Testis (tissue), 5 donors: ENCODE measurements around the gene CHMP1A. TPM values are rescaled to one million over a fixed set of nuclear protein-coding genes. Genes with fewer than 3 reads are reported as not detected.

Experiments
- DNase-seq: peaks from one replicate; pipeline ENCODE4 v3.0.0-alpha.2; 2019
- H3K27ac ChIP-seq, 2 donors: fragments of 200-600 bp; sonication (generic); one replicate each; pipeline ENCODE4 v1.5.1; 2019
- H3K27me3 ChIP-seq: fragments of 200-600 bp; sonication (generic); one replicate; pipeline ENCODE4 v1.5.1; 2019
- H3K36me3 ChIP-seq: fragments of 200-600 bp; sonication (generic); one replicate; pipeline ENCODE4 v1.5.1; 2017; ENCODE audit warnings: low read depth; ENCODE audit errors: missing control alignments
- H3K4me1 ChIP-seq: fragments of 200-600 bp; sonication (generic); one replicate; pipeline ENCODE4 v1.5.1; 2019
- H3K4me3 ChIP-seq, 2 donors: fragments of 200-600 bp; sonication (generic); one replicate each; pipeline ENCODE4 v1.5.1; 2017 to 2019
- H3K9me3 ChIP-seq: fragments of 200-600 bp; sonication (generic); one replicate; pipeline ENCODE4 v1.5.1; 2017
- CTCF ChIP-seq, 3 experiments: fragments of 450-650 bp in 2 of 3; fragments of 200-600 bp in 1 of 3; sonication (generic) in 1 of 3; IDR thresholded peaks; one replicate each; pipeline ENCODE4 v1.5.1; 2016 to 2019; ENCODE audit warnings: antibody characterized with exemption in 3 of 3, mild to moderate bottlenecking in 2 of 3, moderate library complexity in 1 of 3
- POLR2A ChIP-seq: fragments of 450-650 bp; IDR thresholded peaks from one replicate; pipeline ENCODE4 v1.6.1; 2017; ENCODE audit warnings: antibody characterized with exemption, mild to moderate bottlenecking, moderate library complexity
- WGBS, 2 donors: methylation state at CpG; one replicate each; pipeline ENCODE4 v1.1.5; 2018; 5-methylcytosine and 5-hydroxymethylcytosine counted together
- intact Hi-C: fragments of 100-400 bp; cut with DNase I; formaldehyde crosslinking; loops from one replicate; pipeline ENCODE4 v1.15.1; 2023; ENCODE audit warnings: low total_unique reads
- long read RNA-seq, 2 donors: transcript quantifications; one replicate each; lab custom pipeline, GENCODE V29; 2026
- polyA plus RNA-seq: library from polyadenylated mRNA; stranded (reverse); fragments of 350-450 nt; fragmentation: Illumina TruSeq; extraction: RNeasy Lipid Tissue Mini Kit (QIAGEN cat#74804); gene quantifications from one replicate; pipeline ENCODE4 v1.2.3, GENCODE V29; 2014; ENCODE audit warnings: low read depth, low replicate concordance; ENCODE audit not compliant: insufficient read depth
- total RNA-seq, 2 donors: library from RNA; depleted of rRNA; stranded (reverse); fragments of >200 nt; gene quantifications; one replicate each; pipeline ENCODE4 v1.2.3, GENCODE V29; 2016

Gene CHMP1A
- total RNA-seq (100 to 1,000 TPM; 106 to 123 TPM), polyA plus RNA-seq (90.0 TPM)
- long read RNA-seq, donor 1, partial matches to known transcripts = 28 of 33 reads
- long read RNA-seq, donor 1, other reads (novel, unspliced or antisense) = 0 of 33 reads
- long read RNA-seq, donor 2, partial matches to known transcripts = 0 of 18 reads
- long read RNA-seq, donor 2, other reads (novel, unspliced or antisense) = 16 of 18 reads

DNA sequence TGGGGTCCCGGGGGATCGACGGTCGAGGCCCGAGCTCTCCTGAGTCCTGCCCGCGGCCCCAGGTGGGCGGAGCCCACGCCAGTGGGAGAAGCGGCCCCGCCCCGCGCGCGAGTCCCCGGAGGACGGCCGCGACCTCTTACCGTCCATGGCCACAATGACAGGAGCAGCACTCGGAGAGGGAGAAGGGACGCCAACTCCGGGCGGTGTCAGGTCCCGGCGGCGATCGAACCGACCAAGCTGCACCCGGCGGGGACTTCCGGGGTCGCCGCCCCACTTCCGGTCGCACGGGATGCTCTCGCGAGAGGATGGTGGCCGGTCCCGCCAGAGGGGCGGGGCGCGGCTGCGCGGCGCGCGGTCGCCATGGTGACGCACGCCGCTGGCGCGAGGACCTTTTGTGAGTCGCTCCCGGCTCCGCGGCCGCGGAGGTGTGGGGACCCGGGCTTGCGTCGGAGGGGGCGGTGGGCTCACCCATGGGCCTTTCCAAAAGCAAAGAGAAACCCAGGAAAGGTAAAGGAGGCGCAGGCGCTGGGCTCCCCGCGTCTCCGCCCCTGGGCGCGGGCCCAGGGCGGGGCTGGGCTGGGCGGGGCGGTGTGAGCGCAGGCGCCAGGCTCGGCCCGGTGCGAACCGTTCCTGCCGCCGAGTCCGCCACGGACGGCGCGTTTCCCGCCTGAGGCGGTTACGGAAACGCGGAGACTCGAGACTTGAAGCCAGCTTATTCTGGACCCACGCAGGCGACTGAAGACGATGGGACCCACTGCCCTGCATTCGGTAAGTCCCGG lies at the start of gene CHMP1A, which contains the start of gene SPATA33:
TSS of gene CHMP1A (minus strand) at position 267 of the 779 bp plus-strand sequence. CDS start at position 147, 120 bp downstream.
TSS of gene SPATA33 (plus strand) at position 395 of the 779 bp plus-strand sequence. CDS start at position 471, 76 bp downstream.
- peak within 1 kb of the TSS; percentile 94 to 98 for H3K4me3 ChIP-seq
- H3K9me3 ChIP-seq = no peaks in the 10 kb centered on the region
- no peaks in the 10 kb centered on the region for H3K36me3 ChIP-seq
- peaks cover 13% of the 10 kb centered on the region for H3K4me1 ChIP-seq
- 0 to 1% methylated on average over 3 to 73 of the region's 99 CpGs for WGBS, 2 donors
- TF ChIP-seq POLR2A (no peak), CTCF (IDR thresholded peaks at IDR 0.05) (no peak)
- peak within 1 kb of the TSS; percentile 67 to 71 for H3K27ac ChIP-seq
- DNase-seq = peak; percentile 90
- intact Hi-C loops = no loop called here
- no peaks in the 10 kb centered on the region for H3K27me3 ChIP-seq

DNA sequence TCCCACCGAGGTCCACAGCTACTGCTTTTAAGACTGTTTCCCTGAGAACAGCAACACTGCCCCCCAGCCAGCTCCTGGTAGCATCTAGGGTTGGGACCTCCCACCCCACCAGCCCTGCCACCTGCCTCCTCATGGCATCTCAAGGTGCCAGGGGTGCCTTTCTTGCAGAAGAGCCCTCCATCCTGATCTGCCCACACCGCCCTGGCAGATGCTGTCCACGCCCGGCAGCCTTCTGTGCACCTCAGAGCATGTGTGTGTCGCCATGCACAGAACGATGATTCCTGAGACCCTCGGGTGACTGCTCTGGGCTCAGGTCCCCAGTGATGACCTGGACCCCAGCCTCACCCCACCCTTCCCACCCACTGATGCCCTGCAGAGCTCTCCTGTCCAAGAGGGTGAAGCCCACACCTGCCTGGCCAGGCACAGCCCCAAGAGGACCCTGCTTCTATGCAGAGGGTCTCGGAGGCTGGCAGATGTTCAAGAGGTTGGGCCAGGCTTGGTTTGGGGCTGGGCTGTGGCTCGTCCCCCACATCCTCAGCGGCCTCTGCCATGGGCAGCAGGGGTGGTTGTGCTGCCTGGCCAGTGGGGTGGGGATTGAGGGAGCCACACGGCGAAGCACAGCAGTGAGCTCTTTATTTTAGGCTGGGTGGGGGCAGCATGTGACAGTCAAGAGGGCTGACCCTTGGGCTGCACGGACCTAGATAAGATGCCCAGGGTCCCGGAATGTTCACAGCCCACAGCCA lies 49.2 kb upstream of the CHMP1A start:
- no peaks in the 10 kb centered on the region for H3K27me3 ChIP-seq
- intact Hi-C loops = no loop called here
- no peaks in the 10 kb centered on the region for H3K36me3 ChIP-seq
- no peaks in the 10 kb centered on the region for H3K9me3 ChIP-seq
- no peak for DNase-seq
- WGBS, 2 donors = 77 to 93% methylated on average over 6 to 14 of the region's 14 CpGs
- H3K27ac ChIP-seq = no peak overlapping the region
- no peaks in the 10 kb centered on the region for H3K4me1 ChIP-seq
- TF ChIP-seq POLR2A (no peak), CTCF (IDR thresholded peaks at IDR 0.05) (no peak)
- H3K4me3 ChIP-seq = no peak overlapping the region

- no peak for DNase-seq
- intact Hi-C loops = no loop called here
- no peak overlapping the region for H3K27ac ChIP-seq
- TF ChIP-seq POLR2A (no peak), CTCF (IDR thresholded peaks at IDR 0.05) (no peak)
- 69% methylated on average over 15 of the region's 15 CpGs for WGBS, 2 donors
- H3K4me1 ChIP-seq = peaks cover 9% of the 10 kb centered on the region
- no peak overlapping the region for H3K4me3 ChIP-seq
- H3K9me3 ChIP-seq = no peaks in the 10 kb centered on the region
- no peaks in the 10 kb centered on the region for H3K36me3 ChIP-seq
- no peaks in the 10 kb centered on the region for H3K27me3 ChIP-seq
Measured at GRCh38 chr16:89705006-89705405, 47.5 kb upstream of the CHMP1A start.

GRCh38 chr16:89704281-89704680 lies 46.8 kb upstream of the CHMP1A start:
- Histone ChIP-seq H3K27me3 (no peaks in the 10 kb centered on the region), H3K4me1 (peaks cover 13% of the 10 kb centered on the region), H3K27ac (no peak overlapping the region), H3K4me3 (no peak overlapping the region), H3K36me3 (no peaks in the 10 kb centered on the region), H3K9me3 (no peaks in the 10 kb centered on the region)
- intact Hi-C loops = no loop called here
- DNase-seq = no peak
- 81 to 84% methylated on average over 13 of the region's 13 CpGs for WGBS, 2 donors
- no peak for TF ChIP-seq CTCF (IDR thresholded peaks at IDR 0.05)
- no peak for TF ChIP-seq POLR2A
